HL-60 (cell line): Measurements from ENCODE around the gene FUT3.

ENCODE experiments used
- CTCF ChIP-seq: IDR thresholded peaks from one replicate; pipeline ENCODE4 v1.5.1; 2011; ENCODE audit warnings: low read length, control low read depth, inconsistent platforms; ENCODE audit not compliant: insufficient read depth
- POLR2AphosphoS5 ChIP-seq: IDR thresholded peaks from 2 replicates; pipeline ENCODE4 v1.6.1; 2012; ENCODE audit warnings: low read depth

GRCh38 chr19:5857203-5858081 lies 6.2 kb upstream of the FUT3 start:
- TF ChIP-seq CTCF (no peak), POLR2AphosphoS5 (no peak)
